GM23338 (cell line): ENCODE results near the gene SYNE1. TPM values are rescaled to one million over a fixed set of nuclear protein-coding genes. Genes with fewer than 3 reads are reported as not detected.

Source experiments
- ATAC-seq: fragments of 200-7000 bp; cut with Tn5 transposase; 3 replicates; pipeline ENCODE4 v1.9.1; 2020
- DNase-seq: peaks from one replicate; pipeline ENCODE4 v3.0.0-alpha.2; 2015; ENCODE audit warnings: low spot score
- H2AFZ ChIP-seq: fragments of 200-600 bp; sonication (generic); 2 replicates; pipeline ENCODE4 v1.8.0; 2016; ENCODE audit warnings: antibody characterized with exemption, mild to moderate bottlenecking, moderate library complexity
- H3F3A ChIP-seq: fragments of 200-600 bp; sonication (generic); replicated peaks from 2 replicates; pipeline ENCODE4 v1.8.0; 2017; ENCODE audit warnings: antibody characterized with exemption, mixed run types, low read depth
- H3K27ac ChIP-seq: fragments of 200-600 bp; sonication (generic); 2 replicates; pipeline ENCODE4 v1.6.1; 2016; ENCODE audit warnings: low read depth
- H3K27me3 ChIP-seq: fragments of 200-600 bp; sonication (generic); 2 replicates; pipeline ENCODE4 v1.8.0; 2016; ENCODE audit warnings: mild to moderate bottlenecking, mixed run types, moderate library complexity; ENCODE audit not compliant: insufficient read depth
- H3K36me3 ChIP-seq: fragments of 200-600 bp; sonication (generic); 2 replicates; pipeline ENCODE4 v1.8.0; 2016; ENCODE audit warnings: mild to moderate bottlenecking; ENCODE audit not compliant: insufficient read depth
- H3K4me1 ChIP-seq: fragments of 200-600 bp; sonication (generic); 2 replicates; pipeline ENCODE4 v1.8.0; 2016; ENCODE audit warnings: mild to moderate bottlenecking, moderate library complexity; ENCODE audit not compliant: insufficient read depth
- H3K4me2 ChIP-seq: fragments of 200-600 bp; sonication (generic); 2 replicates; pipeline ENCODE4 v1.7.1; 2017; ENCODE audit warnings: mixed run types
- H3K4me3 ChIP-seq: fragments of 200-600 bp; sonication (generic); 2 replicates; pipeline ENCODE4 v1.6.1; 2016; ENCODE audit warnings: mixed run types
- H3K79me2 ChIP-seq: fragments of 200-600 bp; sonication (generic); replicated peaks from 2 replicates; pipeline ENCODE4 v1.8.0; 2017; ENCODE audit warnings: mild to moderate bottlenecking; ENCODE audit not compliant: insufficient read depth
- H3K9me2 ChIP-seq: fragments of 200-600 bp; sonication (generic); 2 replicates; pipeline ENCODE4 v1.8.0; 2017; ENCODE audit not compliant: insufficient read depth
- H4K20me1 ChIP-seq: fragments of 200-600 bp; sonication (generic); replicated peaks from 2 replicates; pipeline ENCODE4 v1.8.0; 2017; ENCODE audit warnings: mild to moderate bottlenecking; ENCODE audit not compliant: insufficient read depth
- H3K27ac Mint-ChIP-seq: 2 replicates; pipeline ENCODE4 v1.8.0; 2020; ENCODE audit warnings: inconsistent platforms, mild to moderate bottlenecking, moderate library complexity, mixed read lengths
- H3K27me3 Mint-ChIP-seq: 3 replicates; pipeline ENCODE4 v1.8.0; 2022; ENCODE audit warnings: low read depth, mild to moderate bottlenecking, moderate library complexity, mixed read lengths, inconsistent platforms; ENCODE audit not compliant: insufficient read depth, poor library complexity
- H3K36me3 Mint-ChIP-seq: 3 replicates; pipeline ENCODE4 v1.8.0; 2021; ENCODE audit warnings: low read depth, mild to moderate bottlenecking, inconsistent platforms, moderate library complexity, mixed read lengths
- H3K4me1 Mint-ChIP-seq: 3 replicates; pipeline ENCODE4 v1.8.0; 2020; ENCODE audit warnings: mild to moderate bottlenecking, inconsistent platforms, mixed read lengths
- H3K4me3 Mint-ChIP-seq: 3 replicates; pipeline ENCODE4 v1.8.0; 2021; ENCODE audit warnings: moderate library complexity, mild to moderate bottlenecking, inconsistent platforms, mixed read lengths
- H3K9me3 Mint-ChIP-seq: 3 replicates; pipeline ENCODE4 v1.8.0; 2020; ENCODE audit warnings: moderate library complexity, mild to moderate bottlenecking, inconsistent platforms, mixed read lengths
- CREB1 ChIP-seq: fragments of 250-450 bp; sonication (Bioruptor Pico); IDR thresholded peaks from 2 replicates; pipeline ENCODE4 v1.5.0; 2020; ENCODE audit warnings: low read depth, mild to moderate bottlenecking, moderate library complexity
- EZH2 ChIP-seq: fragments of 200-600 bp; sonication (generic); IDR thresholded peaks from one replicate; pipeline ENCODE4 v1.8.0; 2017; ENCODE audit warnings: antibody characterized with exemption, mild to moderate bottlenecking, low read depth; ENCODE audit not compliant: unreplicated experiment
- EZH2phosphoT487 ChIP-seq: fragments of 200-600 bp; sonication (generic); IDR thresholded peaks from one replicate; pipeline ENCODE4 v1.8.1; 2018; ENCODE audit warnings: antibody characterized with exemption; ENCODE audit not compliant: unreplicated experiment
- JUNB ChIP-seq: IDR thresholded peaks from one replicate; pipeline ENCODE4 v1.6.1; 2016; ENCODE audit warnings: antibody characterized with exemption; ENCODE audit not compliant: unreplicated experiment
- NANOG ChIP-seq: IDR thresholded peaks from 2 replicates; pipeline ENCODE4 v1.6.1; 2016; ENCODE audit warnings: antibody characterized with exemption, borderline replicate concordance
- POLR2AphosphoS5 ChIP-seq: IDR thresholded peaks from 2 replicates; pipeline ENCODE4 v1.6.1; 2016; ENCODE audit warnings: antibody characterized with exemption, low read depth
- REST ChIP-seq: IDR thresholded peaks from one replicate; pipeline ENCODE4 v1.6.1; 2018; ENCODE audit warnings: antibody characterized with exemption; ENCODE audit not compliant: unreplicated experiment
- STAT1 ChIP-seq: IDR thresholded peaks from one replicate; pipeline ENCODE4 v1.6.1; 2016; ENCODE audit warnings: antibody characterized with exemption; ENCODE audit not compliant: unreplicated experiment
- ZNF114 ChIP-seq: fragments of 250-450 bp; sonication (Bioruptor Pico); IDR thresholded peaks from 2 replicates; pipeline ENCODE4 v1.5.0; 2020; ENCODE audit warnings: mild to moderate bottlenecking, moderate library complexity
- ZNF331 ChIP-seq: fragments of 250-450 bp; sonication (Bioruptor Pico); IDR thresholded peaks from 2 replicates; pipeline ENCODE4 v1.5.0; 2020; ENCODE audit warnings: low read depth, mild to moderate bottlenecking, moderate library complexity
- polyA plus RNA-seq: library from polyadenylated mRNA; unstranded; fragments of >200 nt; fragmentation: Nextera tagmentation; extraction: Ambion mirVana; gene quantifications from 2 replicates; pipeline ENCODE4 v1.2.1, GENCODE V29; 2016
- total RNA-seq: library from RNA; depleted of rRNA; stranded (reverse); fragments of >200 nt; shearing (Covaris generic); gene quantifications from 2 replicates; pipeline ENCODE4 v1.2.3, GENCODE V29; 2014
- TF ChIP-seq, protein P1 (sequence below), 2 experiments: fragments of 200-600 bp in 1 of 2; sonication (generic) in 1 of 2; conservative IDR thresholded peaks; 2 replicates each; pipeline versions ENCODE4 v1.5.1 to v1.6.1; 2016 to 2017; ENCODE audit warnings: antibody characterized with exemption in 2 of 2, low read depth in 2 of 2, mild to moderate bottlenecking in 2 of 2, moderate library complexity in 1 of 2
- TF ChIP-seq, protein P2 (sequence below): fragments of 250-450 bp; sonication (Bioruptor Pico); IDR thresholded peaks from 2 replicates; pipeline ENCODE4 v1.5.0; 2020; ENCODE audit warnings: mild to moderate bottlenecking, moderate library complexity
- TF ChIP-seq, protein P3 (sequence below): IDR thresholded peaks from 2 replicates; pipeline ENCODE4 v1.6.1; 2016; ENCODE audit warnings: antibody characterized with exemption

SYNE1 gene
- total and polyA plus RNA-seq, 2 experiments from 2014 or later = 3.9 to 13.6 TPM

- Mint-ChIP-seq H3K4me3 (no peak overlapping the region), H3K4me1 (peaks cover 8% of the 10 kb centered on the region), H3K27me3 (no peaks in the 10 kb centered on the region), H3K27ac (no peak overlapping the region), H3K9me3 (no peaks in the 10 kb centered on the region), H3K36me3 (no peaks in the 10 kb centered on the region)
- ATAC-seq (no peak), DNase-seq (no peak)
- peaks cover 8% of the 10 kb centered on the region for H3K9me2 ChIP-seq
- no peaks in the 10 kb centered on the region for H4K20me1 ChIP-seq
- H3K4me2 ChIP-seq = no peak overlapping the region
- H3K4me3 ChIP-seq = no peak overlapping the region
- no peak overlapping the region for H2AFZ ChIP-seq
- no peak overlapping the region for H3K27ac ChIP-seq
- H3K36me3 ChIP-seq = no peaks in the 10 kb centered on the region
- H3K27me3 ChIP-seq = no peaks in the 10 kb centered on the region
- no peaks in the 10 kb centered on the region for H3K79me2 ChIP-seq
- no peaks in the 10 kb centered on the region for H3K4me1 ChIP-seq
- TF ChIP-seq NANOG = no peak
- no peak for TF ChIP-seq ZNF114
- TF ChIP-seq, protein P1, sequence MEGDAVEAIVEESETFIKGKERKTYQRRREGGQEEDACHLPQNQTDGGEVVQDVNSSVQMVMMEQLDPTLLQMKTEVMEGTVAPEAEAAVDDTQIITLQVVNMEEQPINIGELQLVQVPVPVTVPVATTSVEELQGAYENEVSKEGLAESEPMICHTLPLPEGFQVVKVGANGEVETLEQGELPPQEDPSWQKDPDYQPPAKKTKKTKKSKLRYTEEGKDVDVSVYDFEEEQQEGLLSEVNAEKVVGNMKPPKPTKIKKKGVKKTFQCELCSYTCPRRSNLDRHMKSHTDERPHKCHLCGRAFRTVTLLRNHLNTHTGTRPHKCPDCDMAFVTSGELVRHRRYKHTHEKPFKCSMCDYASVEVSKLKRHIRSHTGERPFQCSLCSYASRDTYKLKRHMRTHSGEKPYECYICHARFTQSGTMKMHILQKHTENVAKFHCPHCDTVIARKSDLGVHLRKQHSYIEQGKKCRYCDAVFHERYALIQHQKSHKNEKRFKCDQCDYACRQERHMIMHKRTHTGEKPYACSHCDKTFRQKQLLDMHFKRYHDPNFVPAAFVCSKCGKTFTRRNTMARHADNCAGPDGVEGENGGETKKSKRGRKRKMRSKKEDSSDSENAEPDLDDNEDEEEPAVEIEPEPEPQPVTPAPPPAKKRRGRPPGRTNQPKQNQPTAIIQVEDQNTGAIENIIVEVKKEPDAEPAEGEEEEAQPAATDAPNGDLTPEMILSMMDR (conservative IDR thresholded peaks at IDR 0.05; ENCODE audit: low read depth in 2 of 2) = no peak
- TF ChIP-seq STAT1 = no peak
- no peak for TF ChIP-seq REST
- TF ChIP-seq ZNF331 (CRISPR knock-in tag) = no peak
- TF ChIP-seq, protein P2, sequence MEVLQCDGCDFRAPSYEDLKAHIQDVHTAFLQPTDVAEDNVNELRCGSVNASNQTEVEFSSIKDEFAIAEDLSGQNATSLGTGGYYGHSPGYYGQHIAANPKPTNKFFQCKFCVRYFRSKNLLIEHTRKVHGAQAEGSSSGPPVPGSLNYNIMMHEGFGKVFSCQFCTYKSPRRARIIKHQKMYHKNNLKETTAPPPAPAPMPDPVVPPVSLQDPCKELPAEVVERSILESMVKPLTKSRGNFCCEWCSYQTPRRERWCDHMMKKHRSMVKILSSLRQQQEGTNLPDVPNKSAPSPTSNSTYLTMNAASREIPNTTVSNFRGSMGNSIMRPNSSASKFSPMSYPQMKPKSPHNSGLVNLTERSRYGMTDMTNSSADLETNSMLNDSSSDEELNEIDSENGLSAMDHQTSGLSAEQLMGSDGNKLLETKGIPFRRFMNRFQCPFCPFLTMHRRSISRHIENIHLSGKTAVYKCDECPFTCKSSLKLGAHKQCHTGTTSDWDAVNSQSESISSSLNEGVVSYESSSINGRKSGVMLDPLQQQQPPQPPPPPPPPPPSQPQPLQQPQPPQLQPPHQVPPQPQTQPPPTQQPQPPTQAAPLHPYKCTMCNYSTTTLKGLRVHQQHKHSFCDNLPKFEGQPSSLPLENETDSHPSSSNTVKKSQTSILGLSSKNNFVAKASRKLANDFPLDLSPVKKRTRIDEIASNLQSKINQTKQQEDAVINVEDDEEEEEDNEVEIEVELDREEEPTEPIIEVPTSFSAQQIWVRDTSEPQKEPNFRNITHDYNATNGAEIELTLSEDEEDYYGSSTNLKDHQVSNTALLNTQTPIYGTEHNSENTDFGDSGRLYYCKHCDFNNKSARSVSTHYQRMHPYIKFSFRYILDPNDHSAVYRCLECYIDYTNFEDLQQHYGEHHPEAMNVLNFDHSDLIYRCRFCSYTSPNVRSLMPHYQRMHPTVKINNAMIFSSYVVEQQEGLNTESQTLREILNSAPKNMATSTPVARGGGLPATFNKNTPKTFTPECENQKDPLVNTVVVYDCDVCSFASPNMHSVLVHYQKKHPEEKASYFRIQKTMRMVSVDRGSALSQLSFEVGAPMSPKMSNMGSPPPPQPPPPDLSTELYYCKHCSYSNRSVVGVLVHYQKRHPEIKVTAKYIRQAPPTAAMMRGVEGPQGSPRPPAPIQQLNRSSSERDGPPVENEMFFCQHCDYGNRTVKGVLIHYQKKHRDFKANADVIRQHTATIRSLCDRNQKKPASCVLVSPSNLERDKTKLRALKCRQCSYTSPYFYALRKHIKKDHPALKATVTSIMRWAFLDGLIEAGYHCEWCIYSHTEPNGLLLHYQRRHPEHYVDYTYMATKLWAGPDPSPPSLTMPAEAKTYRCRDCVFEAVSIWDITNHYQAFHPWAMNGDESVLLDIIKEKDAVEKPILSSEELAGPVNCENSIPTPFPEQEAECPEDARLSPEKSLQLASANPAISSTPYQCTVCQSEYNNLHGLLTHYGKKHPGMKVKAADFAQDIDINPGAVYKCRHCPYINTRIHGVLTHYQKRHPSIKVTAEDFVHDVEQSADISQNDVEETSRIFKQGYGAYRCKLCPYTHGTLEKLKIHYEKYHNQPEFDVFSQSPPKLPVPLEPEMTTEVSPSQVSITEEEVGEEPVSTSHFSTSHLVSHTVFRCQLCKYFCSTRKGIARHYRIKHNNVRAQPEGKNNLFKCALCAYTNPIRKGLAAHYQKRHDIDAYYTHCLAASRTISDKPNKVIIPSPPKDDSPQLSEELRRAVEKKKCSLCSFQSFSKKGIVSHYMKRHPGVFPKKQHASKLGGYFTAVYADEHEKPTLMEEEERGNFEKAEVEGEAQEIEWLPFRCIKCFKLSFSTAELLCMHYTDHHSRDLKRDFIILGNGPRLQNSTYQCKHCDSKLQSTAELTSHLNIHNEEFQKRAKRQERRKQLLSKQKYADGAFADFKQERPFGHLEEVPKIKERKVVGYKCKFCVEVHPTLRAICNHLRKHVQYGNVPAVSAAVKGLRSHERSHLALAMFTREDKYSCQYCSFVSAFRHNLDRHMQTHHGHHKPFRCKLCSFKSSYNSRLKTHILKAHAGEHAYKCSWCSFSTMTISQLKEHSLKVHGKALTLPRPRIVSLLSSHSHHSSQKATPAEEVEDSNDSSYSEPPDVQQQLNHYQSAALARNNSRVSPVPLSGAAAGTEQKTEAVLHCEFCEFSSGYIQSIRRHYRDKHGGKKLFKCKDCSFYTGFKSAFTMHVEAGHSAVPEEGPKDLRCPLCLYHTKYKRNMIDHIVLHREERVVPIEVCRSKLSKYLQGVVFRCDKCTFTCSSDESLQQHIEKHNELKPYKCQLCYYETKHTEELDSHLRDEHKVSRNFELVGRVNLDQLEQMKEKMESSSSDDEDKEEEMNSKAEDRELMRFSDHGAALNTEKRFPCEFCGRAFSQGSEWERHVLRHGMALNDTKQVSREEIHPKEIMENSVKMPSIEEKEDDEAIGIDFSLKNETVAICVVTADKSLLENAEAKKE (CRISPR knock-in tag) = no peak
- TF ChIP-seq, protein P3, sequence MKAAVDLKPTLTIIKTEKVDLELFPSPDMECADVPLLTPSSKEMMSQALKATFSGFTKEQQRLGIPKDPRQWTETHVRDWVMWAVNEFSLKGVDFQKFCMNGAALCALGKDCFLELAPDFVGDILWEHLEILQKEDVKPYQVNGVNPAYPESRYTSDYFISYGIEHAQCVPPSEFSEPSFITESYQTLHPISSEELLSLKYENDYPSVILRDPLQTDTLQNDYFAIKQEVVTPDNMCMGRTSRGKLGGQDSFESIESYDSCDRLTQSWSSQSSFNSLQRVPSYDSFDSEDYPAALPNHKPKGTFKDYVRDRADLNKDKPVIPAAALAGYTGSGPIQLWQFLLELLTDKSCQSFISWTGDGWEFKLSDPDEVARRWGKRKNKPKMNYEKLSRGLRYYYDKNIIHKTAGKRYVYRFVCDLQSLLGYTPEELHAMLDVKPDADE = no peak
- no peak for TF ChIP-seq POLR2AphosphoS5
- TF ChIP-seq EZH2phosphoT487 = no peak
- TF ChIP-seq JUNB = no peak
- no peak for TF ChIP-seq CREB1 (CRISPR knock-in tag)
- TF ChIP-seq EZH2 = no peak
- no peaks in the 10 kb centered on the region for H3F3A ChIP-seq
Measured at GRCh38 chr6:152096863-152097496, 540.2 kb downstream of the SYNE1 start.
